Esophagus muscularis mucosa (tissue), 3 donors: ENCODE measurements around the gene CORO2B.

Source experiments
- POLR2AphosphoS5 ChIP-seq, 2 donors: sonication (generic); formaldehyde crosslinking; IDR thresholded peaks; one replicate each; pipeline ENCODE4 v1.6.1; 2017; ENCODE audit warnings: antibody characterized with exemption in 2 of 2
- TF ChIP-seq, protein P1 (sequence below), 3 experiments: fragments of 200-600 bp in 2 of 3; fragments of 450-650 bp in 1 of 3; sonication (generic) in 2 of 3; IDR thresholded peaks; one replicate each; pipeline ENCODE4 v1.5.1; 2017 to 2019; ENCODE audit warnings: antibody characterized with exemption in 3 of 3, mild to moderate bottlenecking in 2 of 3, moderate library complexity in 1 of 3

DNA sequence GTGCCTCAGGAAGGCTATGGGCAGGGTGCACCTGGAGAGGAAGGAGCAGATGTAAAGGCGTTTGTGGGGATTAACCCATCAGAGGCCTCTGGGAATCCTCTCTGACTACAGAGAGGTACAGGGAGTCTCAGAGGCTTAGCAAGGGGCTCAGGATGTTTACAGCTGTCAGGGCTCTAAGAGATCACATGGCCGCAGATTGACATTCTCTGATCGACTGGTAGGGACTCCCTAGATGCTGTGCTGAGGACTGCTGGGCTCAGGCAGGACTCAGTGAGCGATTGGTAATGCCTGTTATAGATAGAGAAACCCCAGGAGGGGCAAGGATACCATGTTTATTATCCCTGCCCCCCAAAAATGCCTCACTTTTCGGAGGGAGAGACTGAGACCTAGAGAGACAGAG, 103.5 kb downstream of the CORO2B start:
- no peak for TF ChIP-seq POLR2AphosphoS5 (IDR thresholded peaks at IDR 0.05)
- TF ChIP-seq, protein P1, sequence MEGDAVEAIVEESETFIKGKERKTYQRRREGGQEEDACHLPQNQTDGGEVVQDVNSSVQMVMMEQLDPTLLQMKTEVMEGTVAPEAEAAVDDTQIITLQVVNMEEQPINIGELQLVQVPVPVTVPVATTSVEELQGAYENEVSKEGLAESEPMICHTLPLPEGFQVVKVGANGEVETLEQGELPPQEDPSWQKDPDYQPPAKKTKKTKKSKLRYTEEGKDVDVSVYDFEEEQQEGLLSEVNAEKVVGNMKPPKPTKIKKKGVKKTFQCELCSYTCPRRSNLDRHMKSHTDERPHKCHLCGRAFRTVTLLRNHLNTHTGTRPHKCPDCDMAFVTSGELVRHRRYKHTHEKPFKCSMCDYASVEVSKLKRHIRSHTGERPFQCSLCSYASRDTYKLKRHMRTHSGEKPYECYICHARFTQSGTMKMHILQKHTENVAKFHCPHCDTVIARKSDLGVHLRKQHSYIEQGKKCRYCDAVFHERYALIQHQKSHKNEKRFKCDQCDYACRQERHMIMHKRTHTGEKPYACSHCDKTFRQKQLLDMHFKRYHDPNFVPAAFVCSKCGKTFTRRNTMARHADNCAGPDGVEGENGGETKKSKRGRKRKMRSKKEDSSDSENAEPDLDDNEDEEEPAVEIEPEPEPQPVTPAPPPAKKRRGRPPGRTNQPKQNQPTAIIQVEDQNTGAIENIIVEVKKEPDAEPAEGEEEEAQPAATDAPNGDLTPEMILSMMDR (IDR thresholded peaks at IDR 0.05), result no peak
